PC-9 (cell line): ENCODE data around the gene ZC3H15. TPM values are rescaled to one million over a fixed set of nuclear protein-coding genes. Genes with fewer than 3 reads are reported as not detected.

Experiments
- BruUV-seq: library from RNA; stranded (reverse); fragments of 400-500 nt; replicated peaks from 2 replicates; lab custom pipeline; 2021; lab: Mats Ljungman, UMichigan
- CTCF ChIA-PET: fragments of 300-600 bp; sonication (Branson Sonifier 250); formaldehyde crosslinking; loops from one replicate; lab custom pipeline; 2022; ENCODE audit warnings: antibody characterized with exemption; lab: Charles Lee
- POLR2A ChIA-PET: fragments of 300-600 bp; sonication (Branson Sonifier 250); formaldehyde crosslinking; loops from one replicate; lab custom pipeline; 2022; ENCODE audit warnings: antibody characterized with exemption; ENCODE audit not compliant: unreplicated experiment; lab: Charles Lee
- DNase-seq, 2 experiments: peaks; one replicate each; pipeline versions ENCODE4 v3.0.0 to v3.0.0-alpha.2; 2015 to 2022; ENCODE audit warnings: mixed read lengths in 1 of 2
- H2AFZ ChIP-seq: fragments of 200-600 bp; sonication (generic); 2 replicates; pipeline ENCODE4 v1.8.1; 2017; ENCODE audit warnings: antibody characterized with exemption
- H3F3A ChIP-seq: fragments of 200-600 bp; sonication (generic); 2 replicates; pipeline ENCODE4 v1.8.1; 2017; ENCODE audit warnings: antibody characterized with exemption, mild to moderate bottlenecking, low read depth; ENCODE audit not compliant: insufficient read depth
- H3K27ac ChIP-seq: fragments of 200-600 bp; sonication (generic); 2 replicates; pipeline ENCODE4 v1.6.1; 2016; ENCODE audit warnings: mixed run types
- H3K27me3 ChIP-seq: fragments of 200-600 bp; sonication (generic); 2 replicates; pipeline ENCODE4 v1.6.1; 2016; ENCODE audit warnings: low read depth, mixed run types; ENCODE audit not compliant: insufficient read depth
- H3K36me3 ChIP-seq: fragments of 200-600 bp; sonication (generic); 2 replicates; pipeline ENCODE4 v1.6.1; 2016; ENCODE audit warnings: low read depth, mixed run types
- H3K4me1 ChIP-seq: fragments of 200-600 bp; sonication (generic); replicated peaks from 2 replicates; pipeline ENCODE4 v1.6.1; 2016; ENCODE audit warnings: mixed run types; ENCODE audit not compliant: insufficient read depth
- H3K4me2 ChIP-seq: fragments of 200-600 bp; sonication (generic); 2 replicates; pipeline ENCODE4 v1.6.1; 2017; ENCODE audit warnings: mixed run types
- H3K4me3 ChIP-seq: fragments of 200-600 bp; sonication (generic); 2 replicates; pipeline ENCODE4 v1.6.1; 2016; ENCODE audit warnings: mixed run types
- H3K79me2 ChIP-seq: fragments of 200-600 bp; sonication (generic); 2 replicates; pipeline ENCODE4 v1.6.1; 2017; ENCODE audit warnings: low read depth, mixed run types
- H3K9me2 ChIP-seq: fragments of 200-600 bp; sonication (generic); 2 replicates; pipeline ENCODE4 v1.8.1; 2017; ENCODE audit warnings: mild to moderate bottlenecking; ENCODE audit not compliant: insufficient read depth
- H3K9me3 ChIP-seq: fragments of 200-600 bp; sonication (generic); 2 replicates; pipeline ENCODE4 v1.8.1; 2016; ENCODE audit warnings: low read depth; ENCODE audit not compliant: insufficient read depth
- H4K20me1 ChIP-seq: fragments of 200-600 bp; sonication (generic); 2 replicates; pipeline ENCODE4 v1.8.1; 2017; ENCODE audit not compliant: insufficient read depth
- EZH2 ChIP-seq: fragments of 200-600 bp; sonication (generic); IDR thresholded peaks from 2 replicates; pipeline ENCODE4 v1.8.0; 2017; ENCODE audit warnings: antibody characterized with exemption, low read depth
- intact Hi-C: fragments of 100-400 bp; cut with micrococcal nuclease; formaldehyde crosslinking; loops from one replicate; pipeline ENCODE4 v1.10.0; 2022; ENCODE audit not compliant: unreplicated experiment
- total RNA-seq: library from RNA; stranded (reverse); gene quantifications from 2 replicates; pipeline ENCODE4 v1.2.3, GENCODE V29; 2021
- TF ChIP-seq, protein P1 (sequence below): fragments of 200-600 bp; sonication (generic); conservative IDR thresholded peaks from 2 replicates; pipeline ENCODE4 v1.6.1; 2017; ENCODE audit warnings: mixed run types, antibody characterized with exemption, mild to moderate bottlenecking, moderate library complexity

ZC3H15 gene
- total RNA-seq, 1 experiment from 2014 or later = 42.5 TPM

- no peak overlapping the region for H3K27ac ChIP-seq
- DNase-seq = no peak
- H4K20me1 ChIP-seq = no peaks in the 10 kb centered on the region
- H2AFZ ChIP-seq = no peak overlapping the region
- CTCF ChIA-PET = no interaction called here
- no peaks in the 10 kb centered on the region for H3K9me3 ChIP-seq
- BruUV-seq = no TSS peak
- H3K4me2 ChIP-seq = no peak overlapping the region
- no peak overlapping the region for H3K4me3 ChIP-seq
- H3F3A ChIP-seq = no peaks in the 10 kb centered on the region
- peaks cover 5% of the 10 kb centered on the region; the same call in 1 of the 2 replicates for H3K9me2 ChIP-seq
- intact Hi-C loops = no loop called here
- no peaks in the 10 kb centered on the region for H3K27me3 ChIP-seq
- no peaks in the 10 kb centered on the region for H3K36me3 ChIP-seq
- TF ChIP-seq, protein P1, sequence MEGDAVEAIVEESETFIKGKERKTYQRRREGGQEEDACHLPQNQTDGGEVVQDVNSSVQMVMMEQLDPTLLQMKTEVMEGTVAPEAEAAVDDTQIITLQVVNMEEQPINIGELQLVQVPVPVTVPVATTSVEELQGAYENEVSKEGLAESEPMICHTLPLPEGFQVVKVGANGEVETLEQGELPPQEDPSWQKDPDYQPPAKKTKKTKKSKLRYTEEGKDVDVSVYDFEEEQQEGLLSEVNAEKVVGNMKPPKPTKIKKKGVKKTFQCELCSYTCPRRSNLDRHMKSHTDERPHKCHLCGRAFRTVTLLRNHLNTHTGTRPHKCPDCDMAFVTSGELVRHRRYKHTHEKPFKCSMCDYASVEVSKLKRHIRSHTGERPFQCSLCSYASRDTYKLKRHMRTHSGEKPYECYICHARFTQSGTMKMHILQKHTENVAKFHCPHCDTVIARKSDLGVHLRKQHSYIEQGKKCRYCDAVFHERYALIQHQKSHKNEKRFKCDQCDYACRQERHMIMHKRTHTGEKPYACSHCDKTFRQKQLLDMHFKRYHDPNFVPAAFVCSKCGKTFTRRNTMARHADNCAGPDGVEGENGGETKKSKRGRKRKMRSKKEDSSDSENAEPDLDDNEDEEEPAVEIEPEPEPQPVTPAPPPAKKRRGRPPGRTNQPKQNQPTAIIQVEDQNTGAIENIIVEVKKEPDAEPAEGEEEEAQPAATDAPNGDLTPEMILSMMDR = no peak
- no peak for TF ChIP-seq EZH2
- peaks cover 7% of the 10 kb centered on the region; the same call in 1 of the 2 replicates for H3K4me1 ChIP-seq
- POLR2A ChIA-PET = no interaction called here
- H3K79me2 ChIP-seq = no peaks in the 10 kb centered on the region
Observed at GRCh38 chr2:186558512-186559276, 72.6 kb downstream of the ZC3H15 start.

Other genes with a start within 250 kb of the ZC3H15 start
- gene ITGAV, start 103.8 kb downstream of the ZC3H15 start, total RNA-seq = 25.0 and 28.0 TPM in 2 replicates
- 6.1 and 7.3 TPM in 2 replicates for gene FAM171B, start 207.8 kb downstream of the ZC3H15 start, total RNA-seq